HG02884 (cell line): ENCODE measurements around the gene ZNF195.
"Not testable (repeated sequence)": the region's sequence is repeated elsewhere in the genome, so short reads cannot be mapped to it uniquely, and the experiment has no call there.

Source experiments
- ATAC-seq: cut with Tn5 transposase; IDR thresholded peaks from one replicate; pipeline ENCODE4 v1.9.1; 2021; ENCODE audit warnings: mild to moderate bottlenecking, moderate library complexity; ENCODE audit not compliant: unreplicated experiment

The ZNF195 gene

DNA sequence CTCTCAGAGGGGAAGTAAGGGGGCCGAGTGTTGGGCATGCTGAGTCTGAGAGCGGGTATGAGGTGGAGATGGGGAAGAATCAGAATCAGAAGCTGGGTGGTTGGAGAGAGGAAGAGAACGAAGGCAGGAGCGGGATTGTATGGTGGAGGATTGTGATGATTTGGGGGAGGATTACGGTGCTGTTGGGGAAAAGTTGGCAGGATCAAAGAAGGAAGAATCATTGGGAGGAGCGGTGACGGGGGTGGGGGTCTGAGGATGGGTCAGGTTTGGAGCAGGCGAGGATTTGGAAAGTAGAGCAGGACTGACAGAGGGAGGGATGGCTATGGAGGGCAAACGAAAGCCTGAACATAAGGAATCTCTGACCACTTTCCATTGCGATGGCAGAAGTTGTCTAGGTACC, 22.1 kb downstream of the ZNF195 start:
- ATAC-seq, result no peak

GRCh38 chr11:3353066-3353465, 25.9 kb downstream of the ZNF195 start:
- ATAC-seq, result no peak

DNA sequence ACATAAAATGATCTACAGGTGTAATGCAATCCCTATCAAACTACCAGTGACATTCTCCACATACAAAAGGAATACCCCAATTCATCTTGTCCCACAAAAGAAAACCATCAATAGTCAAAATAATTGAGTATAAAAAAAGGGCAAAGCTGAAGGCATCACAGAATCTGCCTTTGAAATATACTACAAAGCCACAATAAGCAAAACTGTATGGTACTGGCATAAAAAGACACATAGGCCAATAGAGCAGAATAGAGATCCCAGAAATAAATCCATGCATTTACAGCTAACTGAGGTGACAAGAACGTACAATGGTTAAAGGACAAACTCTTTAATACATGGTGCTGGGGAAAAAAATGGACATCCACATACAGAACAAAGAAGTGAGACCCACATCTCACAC, 31.8 kb downstream of the ZNF195 start:
- ATAC-seq, result no peak

DNA sequence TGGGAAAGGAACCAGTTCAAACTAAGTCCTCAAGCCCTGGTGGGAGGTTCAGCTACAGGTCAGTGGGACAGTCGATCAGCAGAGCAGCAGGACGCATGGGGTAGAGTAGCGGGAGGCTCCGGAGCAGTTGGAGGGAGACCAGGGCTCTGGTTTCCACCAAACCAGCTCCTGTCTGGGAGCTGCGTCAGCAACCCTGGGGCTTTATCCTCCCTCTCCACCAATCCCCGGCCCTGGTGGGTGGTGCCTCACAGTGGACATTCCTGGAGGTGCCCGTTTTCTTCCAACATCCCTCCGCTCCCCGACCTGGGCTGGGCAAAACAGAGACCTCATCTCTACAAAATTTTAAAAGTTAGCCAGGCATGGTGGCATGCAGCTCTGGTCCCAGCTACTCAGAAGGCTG, 32.4 kb downstream of the ZNF195 start:
- no peak for ATAC-seq

DNA sequence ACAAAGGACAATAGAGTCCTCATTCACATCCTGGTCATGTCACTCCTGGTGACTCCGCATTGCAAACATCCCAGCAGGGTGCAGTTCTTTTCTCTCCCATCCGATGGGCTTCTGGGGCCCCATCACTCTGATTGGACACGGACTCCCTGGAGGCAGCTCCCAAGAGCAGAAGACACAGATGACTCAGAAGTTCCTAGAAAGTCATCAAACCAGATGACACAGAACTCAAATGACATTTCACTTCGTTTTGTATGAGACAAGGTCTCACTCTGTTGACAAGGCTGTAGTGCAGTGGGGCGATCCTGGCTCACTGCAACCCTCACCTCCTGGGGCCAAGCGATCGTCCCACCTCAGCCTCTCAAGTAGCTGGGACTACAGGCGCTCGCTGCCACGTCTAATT, 33.2 kb downstream of the ZNF195 start:
- ATAC-seq, result no peak

GRCh38 chr11:3344327-3345174, 34.4 kb downstream of the ZNF195 start:
- ATAC-seq, result no peak

- no peak for ATAC-seq
Observed at GRCh38 chr11:3342709-3343108, 36.2 kb downstream of the ZNF195 start.

DNA sequence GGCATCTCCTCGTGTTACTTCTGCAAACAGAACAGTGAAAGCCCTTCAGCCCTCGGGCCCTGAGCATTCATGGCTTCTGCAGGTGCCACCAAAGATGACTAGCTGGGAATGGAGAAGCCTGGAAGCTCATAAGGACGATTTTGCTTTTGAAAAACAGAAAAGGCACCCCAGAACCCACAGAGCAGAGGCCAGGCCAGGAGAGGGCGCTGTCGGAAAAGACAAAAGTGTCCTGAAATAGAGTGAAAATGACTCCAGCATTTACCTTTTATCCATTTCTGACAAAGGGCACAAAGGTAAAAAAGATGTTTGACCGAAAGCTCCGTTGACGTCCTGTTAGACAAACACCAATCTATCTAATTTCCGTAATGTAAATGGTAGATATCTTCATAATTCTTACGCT, 37.6 kb downstream of the ZNF195 start:
- no peak for ATAC-seq

GRCh38 chr11:3340025-3340424, 38.9 kb downstream of the ZNF195 start:
- ATAC-seq, result no peak

GRCh38 chr11:3339340-3339624, 39.7 kb downstream of the ZNF195 start:
- no peak for ATAC-seq

- no peak for ATAC-seq
Observed at GRCh38 chr11:3338569-3339339, 40.2 kb downstream of the ZNF195 start.

- not testable (repeated sequence) for ATAC-seq
Observed at GRCh38 chr11:3336420-3336819, 42.5 kb downstream of the ZNF195 start.

DNA sequence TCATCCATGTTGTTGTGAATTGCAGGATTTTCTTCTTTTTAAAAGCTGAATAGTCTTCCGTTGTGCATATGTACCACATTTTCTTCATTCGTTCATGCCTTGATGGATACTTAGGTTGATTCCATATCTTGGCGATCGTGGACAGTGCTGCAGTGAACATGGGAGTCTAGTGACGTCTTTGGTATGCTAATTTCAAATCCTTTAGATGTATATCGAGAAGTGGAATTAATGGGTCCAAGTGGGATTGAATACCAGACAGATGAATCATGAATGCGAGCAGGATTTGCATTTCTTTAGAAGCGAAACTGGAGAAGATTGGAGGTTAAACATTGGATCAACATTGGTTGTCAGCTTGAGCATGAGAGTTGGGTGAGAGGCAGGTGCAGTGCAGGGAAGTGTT, 45.8 kb downstream of the ZNF195 start:
- not testable (repeated sequence) for ATAC-seq

DNA sequence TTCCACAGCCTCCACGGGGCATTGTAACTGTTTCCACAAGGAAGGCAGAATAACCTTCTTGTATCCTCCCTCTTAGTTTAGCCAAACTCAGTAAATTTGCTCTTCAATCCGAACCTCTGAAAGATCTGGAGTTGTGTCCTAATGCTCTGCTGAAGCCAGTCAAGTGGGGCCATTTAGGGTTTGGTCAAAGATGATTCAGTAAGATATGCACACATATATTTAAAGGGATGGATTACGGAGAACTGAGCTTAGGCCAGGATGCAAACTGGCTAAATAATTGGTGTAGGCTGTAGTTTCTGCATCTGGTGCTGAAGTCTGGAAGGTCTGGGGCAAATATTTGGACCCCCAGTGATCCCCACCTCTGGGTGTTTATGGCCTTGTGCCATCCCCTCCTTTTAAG, 47.9 kb downstream of the ZNF195 start:
- not testable (repeated sequence) for ATAC-seq

GRCh38 chr11:3330064-3330463, 48.9 kb downstream of the ZNF195 start:
- ATAC-seq, result not testable (repeated sequence)

DNA sequence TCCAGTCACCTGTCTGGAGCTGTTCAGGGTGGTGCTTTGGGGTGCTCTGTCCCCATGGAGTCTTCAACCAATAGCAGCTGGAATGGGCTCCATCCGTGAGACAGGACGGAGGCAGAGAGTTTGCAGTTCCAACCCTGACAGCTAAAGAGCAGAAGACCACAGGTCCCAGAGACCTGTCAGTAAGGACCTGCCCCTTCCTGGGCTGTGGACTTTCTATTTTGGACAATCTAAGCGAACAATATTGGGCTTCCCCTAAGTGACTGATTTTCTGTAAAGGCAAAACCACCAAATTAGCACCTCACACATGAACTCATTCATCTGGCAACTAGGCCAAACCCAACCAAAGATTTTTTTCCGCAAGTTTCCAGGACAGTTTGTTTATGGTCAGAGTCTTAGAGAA, 50.4 kb downstream of the ZNF195 start:
- ATAC-seq, result not testable (repeated sequence)

DNA sequence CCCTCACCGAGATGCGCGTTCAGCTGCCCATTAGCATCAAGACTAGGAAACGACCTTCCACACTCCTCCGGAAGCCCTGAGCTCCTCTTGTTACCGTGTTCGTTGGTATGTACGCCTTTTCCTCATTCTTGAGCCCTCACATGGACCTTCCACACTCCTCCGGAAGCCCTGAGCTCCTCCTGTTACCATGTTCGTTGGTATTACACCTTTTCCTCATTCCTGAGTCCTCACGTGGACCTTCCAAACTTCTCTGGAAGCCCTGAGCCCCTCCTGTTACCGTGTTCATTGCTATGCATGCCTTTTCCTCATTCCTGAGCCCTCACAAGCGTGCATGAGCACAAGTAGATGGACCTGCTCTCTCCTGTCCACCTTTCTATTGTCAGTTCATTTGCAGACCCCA, 52.5 kb downstream of the ZNF195 start:
- ATAC-seq, result not testable (repeated sequence)

DNA sequence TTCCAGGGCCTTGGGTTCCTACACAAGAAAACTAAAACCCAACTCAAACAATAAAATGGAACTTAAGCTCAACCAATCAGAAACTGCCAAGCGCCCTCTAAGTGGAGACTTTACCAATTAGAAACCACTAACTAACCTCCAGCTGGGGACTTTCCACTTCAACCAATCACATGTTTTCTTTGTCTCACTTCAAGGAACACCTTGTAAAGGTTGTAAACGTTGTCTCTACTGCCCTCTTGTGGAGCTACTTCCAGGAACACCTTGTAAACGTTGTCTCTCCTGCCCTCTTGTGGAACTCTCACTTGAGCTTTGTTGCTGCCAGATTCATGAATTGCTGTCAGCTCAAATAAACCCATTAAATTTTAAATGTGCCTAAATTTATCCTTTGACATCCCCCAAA, 54.2 kb downstream of the ZNF195 start:
- ATAC-seq, result not testable (repeated sequence)
